Kasumi-1 (cell line): ENCODE results near the gene MRPL17.

Experiments used
- DNase-seq, 2 experiments: peaks; one replicate each; lab custom pipeline; 2025; lab: John Stamatoyannopoulos, UW

Gene MRPL17

DNA sequence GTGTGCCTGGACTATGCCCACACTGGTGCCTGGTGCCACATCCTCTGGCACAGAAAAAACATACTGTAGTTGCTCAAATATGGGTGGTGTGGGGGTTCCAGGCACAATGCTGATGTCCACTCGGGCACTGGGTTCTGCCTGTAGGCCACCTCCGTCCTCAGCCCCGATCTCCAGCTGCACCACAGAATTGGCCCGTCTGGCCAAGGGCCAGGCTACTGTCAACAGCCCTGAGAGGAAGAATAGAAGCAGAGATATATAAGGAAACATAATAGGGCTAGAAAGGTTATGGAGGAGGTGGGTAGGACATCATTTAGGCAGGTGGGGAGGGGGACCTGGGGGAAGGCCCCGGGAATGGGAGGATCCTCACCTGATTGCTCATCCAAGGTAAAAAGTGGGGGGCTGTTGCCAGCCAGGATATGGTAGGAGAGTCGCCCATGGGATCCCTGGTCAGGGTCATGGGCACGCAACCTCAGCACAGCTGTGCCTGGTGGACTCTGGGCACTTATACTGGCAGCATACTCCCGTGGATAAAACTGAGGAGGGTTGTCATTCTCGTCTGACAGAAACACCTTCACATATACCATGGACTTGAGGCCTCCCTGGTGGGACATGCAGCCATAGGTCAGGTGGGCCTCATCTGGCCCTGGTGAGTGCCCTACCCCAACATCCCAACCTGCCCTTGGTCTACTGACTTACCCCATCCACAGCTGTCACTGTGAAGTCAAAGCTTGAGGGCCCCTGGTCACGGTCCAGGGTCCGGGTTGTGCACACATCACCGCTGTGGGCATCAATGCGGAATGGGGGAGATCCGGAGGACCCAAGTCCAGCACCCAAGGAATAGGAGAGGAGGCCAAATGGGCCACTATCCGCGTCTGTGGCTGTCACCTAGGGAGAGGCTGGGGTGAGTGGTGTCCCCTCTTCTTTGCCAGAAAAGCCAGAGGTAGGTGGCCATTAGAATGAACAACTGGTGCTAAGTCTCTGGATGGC, 49.4 kb downstream of the MRPL17 start:
- DNase-seq = no peak

DNA sequence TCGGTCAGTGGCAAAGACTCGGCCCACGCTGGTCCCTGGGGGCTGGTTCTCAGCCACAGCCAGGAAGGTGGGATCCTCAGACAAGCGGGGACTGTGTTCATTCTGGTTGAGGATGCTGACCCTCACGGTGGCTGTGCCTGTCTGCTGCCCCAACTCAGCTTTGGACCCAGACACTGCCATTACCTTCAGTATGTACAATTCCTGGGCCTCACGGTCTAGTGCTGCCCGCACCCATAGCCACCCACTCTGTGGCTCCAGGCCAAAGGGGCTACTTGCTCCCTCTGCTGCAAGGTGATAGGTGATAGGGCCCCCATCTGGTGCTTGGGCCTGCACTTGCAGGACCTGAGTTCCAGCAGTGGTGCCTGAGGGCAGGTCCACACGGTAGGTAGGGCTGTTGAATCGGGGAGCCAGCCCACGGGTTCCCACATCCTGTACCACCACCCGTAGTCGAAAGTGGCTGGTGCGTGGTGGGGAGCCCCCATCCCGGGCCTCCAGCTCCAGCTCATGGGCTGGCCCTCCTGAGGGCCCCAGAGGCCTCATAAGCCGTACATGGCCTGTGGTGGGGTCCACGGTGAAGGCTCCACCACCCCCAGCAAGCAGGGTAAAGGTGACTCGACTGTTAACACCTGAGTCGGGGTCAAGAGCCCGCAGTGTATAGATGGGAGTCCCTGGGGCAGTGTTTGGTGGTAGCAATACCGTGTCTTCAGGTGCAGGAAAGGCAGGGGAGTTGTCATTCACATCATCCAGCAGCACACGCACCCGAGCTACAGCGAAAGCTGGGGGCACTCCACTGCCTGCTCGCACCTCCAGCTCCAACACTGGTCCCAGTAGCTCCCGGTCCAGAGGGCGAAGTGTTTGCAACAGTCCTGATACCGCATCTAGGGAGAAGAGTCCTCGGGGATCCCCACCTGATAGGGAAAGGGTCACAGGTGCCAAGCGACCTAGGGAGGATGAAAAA, 50.7 kb downstream of the MRPL17 start:
- no peak for DNase-seq

DNA sequence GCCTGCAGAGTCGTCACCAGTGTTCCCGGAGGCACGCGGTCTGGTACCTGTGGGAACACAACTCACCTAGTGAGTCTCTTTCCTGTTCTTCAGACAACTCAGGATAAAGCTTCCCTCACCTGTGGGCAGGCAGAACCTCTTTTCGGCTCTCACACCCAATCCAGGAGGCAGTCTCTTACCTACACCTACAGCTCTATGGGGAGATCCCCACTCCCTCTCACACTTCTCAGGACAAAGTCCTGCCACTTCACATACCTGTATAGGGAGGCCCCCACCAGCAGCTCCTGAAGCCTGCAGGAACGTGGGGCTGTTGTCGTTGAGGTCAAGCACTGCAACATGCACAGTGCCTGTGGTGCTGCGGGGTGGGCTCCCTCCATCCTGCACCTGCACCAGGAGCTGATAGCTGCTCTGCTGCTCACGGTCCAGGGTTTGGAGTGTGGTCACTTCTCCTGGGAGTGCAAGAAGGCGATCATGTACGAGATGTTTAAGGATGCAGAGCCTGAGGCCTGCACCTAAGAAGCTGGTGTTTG, 51.7 kb downstream of the MRPL17 start:
- DNase-seq = no peak

DNA sequence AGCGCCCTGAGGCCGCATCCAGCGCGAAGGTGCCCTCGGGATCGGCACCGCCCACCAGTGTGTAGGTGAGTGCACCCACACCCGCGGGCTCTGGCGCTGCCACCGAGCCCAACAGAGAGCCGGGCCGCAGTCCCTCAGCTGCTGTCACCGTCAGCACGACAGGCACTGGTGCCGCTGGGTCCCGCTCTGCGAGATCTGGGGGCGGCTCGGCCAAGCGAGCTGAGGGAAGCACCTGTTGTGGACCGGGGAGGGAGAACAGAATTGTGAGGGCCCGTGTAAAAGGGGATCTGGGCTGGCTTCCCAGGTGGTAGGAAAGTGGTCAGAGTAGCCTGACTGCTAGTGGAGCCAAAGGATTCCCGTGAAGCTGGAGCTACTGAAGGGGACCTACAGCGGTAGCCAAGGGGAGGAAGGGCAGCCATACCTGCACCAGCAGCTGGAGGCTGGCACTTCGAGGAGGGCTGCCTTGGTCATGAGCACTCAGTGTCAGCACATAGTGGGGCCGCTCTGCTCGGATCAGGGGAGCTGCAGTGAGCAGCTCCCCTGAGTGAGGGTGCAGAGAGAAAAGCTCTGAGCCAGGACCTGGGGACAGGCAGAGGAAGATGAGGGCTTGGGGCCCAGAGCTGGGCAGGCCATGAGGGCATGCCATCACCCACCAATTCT, 52.4 kb downstream of the MRPL17 start:
- DNase-seq = no peak
